ENCODE data around the gene RAB3C. TPM values are rescaled to one million over a fixed set of nuclear protein-coding genes. Genes with fewer than 3 reads are reported as not detected.

RAB3C gene
- total RNA-seq, 1 donor from 2014 or later = 0.20 TPM

DNA sequence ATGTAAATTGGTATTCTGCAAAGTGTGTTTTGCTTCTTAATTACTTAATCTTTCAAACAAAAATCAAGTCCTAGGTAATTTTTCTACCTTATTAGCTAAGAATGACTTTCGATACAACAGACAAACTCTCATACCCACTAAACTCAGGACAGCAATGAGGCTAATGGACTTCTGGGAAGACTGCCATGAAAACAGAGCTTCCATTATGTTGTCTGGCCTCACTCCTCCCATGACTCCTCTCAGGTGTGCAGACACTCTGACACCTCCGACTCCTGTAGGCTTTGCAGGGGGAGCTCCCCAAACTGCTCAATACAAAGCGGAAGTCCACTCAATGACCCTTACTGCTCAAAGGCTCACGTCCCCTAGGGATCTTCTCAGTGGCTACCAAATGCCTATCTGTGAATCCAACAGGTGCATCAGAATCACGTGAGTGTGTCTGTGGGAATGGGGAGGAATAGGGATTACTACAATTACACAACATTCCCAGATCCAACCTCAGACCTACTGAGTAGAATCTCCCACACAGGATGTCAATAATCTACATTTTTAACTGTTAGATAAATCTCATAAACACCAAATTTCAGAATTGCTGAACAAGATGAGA lies 289.9 kb downstream of the RAB3C start:
- no peak for DNase-seq (ENCODE audit: low read depth, low spot score)

GRCh38 chr5:58875599-58875998 lies 292.7 kb downstream of the RAB3C start:
- no peak for DNase-seq (ENCODE audit: low read depth, low spot score)

DNA sequence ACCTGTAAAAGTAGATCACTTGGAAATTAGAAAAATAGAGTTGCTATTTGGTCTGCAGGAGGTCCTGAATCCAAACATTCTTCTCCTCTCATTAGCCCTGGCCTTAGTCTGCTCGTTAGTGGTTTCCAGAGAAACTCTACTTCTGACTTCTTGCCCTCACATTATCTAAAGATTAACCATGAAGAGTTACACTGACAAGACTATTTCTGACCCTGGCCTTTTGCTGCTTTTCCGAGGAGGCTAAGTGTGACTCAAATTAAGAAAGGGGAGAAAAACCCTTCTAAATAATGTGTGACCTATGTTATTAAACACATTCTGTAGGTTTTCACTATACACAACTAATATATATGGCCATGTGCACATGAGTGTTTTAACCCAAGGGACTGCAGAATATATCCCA lies 302.4 kb downstream of the RAB3C start:
- no peak for DNase-seq (ENCODE audit: low read depth, low spot score)

GRCh38 chr5:58886315-58887207 lies 303.7 kb downstream of the RAB3C start:
- no peak for DNase-seq (ENCODE audit: low read depth, low spot score)

GRCh38 chr5:58887311-58887710 lies 304.4 kb downstream of the RAB3C start:
- no peak for DNase-seq (ENCODE audit: low read depth, low spot score)

GRCh38 chr5:58887721-58888409 lies 305.0 kb downstream of the RAB3C start:
- DNase-seq (ENCODE audit: low read depth, low spot score) = no peak

DNA sequence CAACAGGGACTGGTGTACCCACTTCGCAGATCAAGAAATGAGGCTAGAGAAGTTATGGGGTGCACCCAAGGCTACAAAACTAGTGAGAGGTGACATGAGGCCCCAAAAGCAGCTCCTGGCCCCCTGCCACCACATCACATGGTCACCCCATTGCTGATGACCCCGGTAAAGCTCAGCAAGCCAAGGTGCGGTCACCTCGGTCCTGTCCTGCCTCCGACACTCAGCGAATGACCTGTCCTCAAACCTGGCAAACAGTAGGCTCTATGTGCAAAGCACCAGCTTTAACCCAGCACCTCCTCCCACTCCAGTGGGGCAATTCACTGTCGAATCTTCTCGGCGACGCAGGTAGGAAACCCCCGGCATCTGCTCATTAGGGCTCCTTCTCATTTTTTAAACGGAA lies 307.4 kb downstream of the RAB3C start:
- no peak for DNase-seq (ENCODE audit: low read depth, low spot score)

DNA sequence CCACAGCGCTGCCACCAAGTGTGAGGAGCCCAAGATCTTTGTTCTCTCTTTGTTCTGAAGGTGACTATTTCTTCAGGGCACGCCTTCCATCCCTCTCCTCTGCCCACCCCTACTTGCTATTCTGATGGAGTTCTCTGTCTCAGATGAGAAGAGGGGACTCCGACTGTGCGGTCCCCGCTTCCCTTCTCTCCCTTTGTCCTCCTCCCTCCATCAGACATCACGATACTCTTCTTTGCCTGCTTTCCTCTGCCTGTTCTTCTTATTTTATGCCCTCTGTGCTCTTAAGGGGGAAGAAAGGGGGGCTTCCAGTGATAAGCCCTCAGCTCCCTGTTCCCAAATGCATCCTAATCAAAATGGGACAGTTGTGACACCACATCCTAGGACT lies 307.8 kb downstream of the RAB3C start:
- no peak for DNase-seq (ENCODE audit: low read depth, low spot score)

GRCh38 chr5:58891086-58891970 lies 308.5 kb downstream of the RAB3C start:
- no peak for DNase-seq (ENCODE audit: low read depth, low spot score)

DNA sequence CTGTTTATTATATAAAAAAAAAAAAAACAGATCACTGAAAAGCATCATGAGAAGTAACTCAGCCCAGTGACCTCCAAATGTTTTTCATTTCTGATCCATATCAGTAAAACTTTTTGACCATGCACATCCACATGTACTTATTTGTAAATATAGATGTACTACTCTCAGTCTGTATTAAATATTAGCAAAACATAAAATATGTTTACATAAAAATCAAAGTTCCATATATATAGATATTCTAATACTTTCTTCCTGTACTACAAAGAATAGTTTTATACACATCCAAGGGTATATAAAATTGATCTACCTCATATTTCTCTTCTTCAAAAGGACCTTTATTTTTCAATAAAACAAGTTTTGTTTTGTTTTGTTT lies 309.1 kb downstream of the RAB3C start:
- DNase-seq (ENCODE audit: low read depth, low spot score) = no peak

DNA sequence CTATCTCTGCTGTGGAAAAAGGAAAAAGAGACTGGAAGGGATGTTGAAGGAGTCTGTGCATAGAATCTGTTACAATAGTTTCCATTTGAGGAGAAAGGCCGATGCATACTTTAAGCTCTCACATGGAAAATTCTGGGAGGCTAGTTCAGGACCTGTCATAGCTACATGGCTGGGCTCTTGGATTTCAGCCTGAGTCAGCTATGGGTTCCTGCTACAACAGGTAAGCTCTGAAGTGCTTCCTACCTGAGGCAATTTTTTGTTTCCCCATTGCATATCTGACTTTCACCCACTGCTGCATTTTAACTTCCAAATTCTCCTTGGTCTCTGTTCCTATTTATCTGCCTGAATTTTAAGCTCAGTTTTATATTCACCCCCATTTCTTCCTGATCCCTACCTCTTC lies 310.7 kb downstream of the RAB3C start:
- no peak for DNase-seq (ENCODE audit: low read depth, low spot score)

DNA sequence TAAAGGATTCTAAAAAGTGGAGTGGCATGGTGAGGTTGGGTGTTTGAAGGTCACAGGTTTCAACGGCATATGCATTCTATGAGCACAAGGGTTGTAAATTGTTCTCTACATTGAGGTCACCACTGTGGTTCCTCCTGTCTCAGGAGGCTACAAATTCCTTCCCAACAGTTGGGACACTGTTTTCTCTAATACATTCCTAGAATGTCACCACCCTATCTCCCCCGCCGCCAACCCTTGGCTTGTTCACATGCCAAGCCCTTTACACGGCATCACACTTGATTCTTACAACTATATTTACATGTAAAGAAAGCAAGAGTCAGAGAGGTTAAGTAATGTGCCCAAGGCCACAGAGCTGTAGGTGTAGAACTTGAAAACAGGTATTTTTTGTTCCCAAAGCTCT lies 315.1 kb downstream of the RAB3C start:
- DNase-seq (ENCODE audit: low read depth, low spot score) = no peak

GRCh38 chr5:58898538-58898937 lies 315.7 kb downstream of the RAB3C start:
- DNase-seq (ENCODE audit: low read depth, low spot score) = no peak

GRCh38 chr5:58901271-58901670 lies 318.4 kb downstream of the RAB3C start:
- no peak for DNase-seq (ENCODE audit: low read depth, low spot score)

GRCh38 chr5:58902305-58902704 lies 319.4 kb downstream of the RAB3C start:
- DNase-seq (ENCODE audit: low read depth, low spot score) = no peak

GRCh38 chr5:58902765-58903164 lies 319.9 kb downstream of the RAB3C start:
- no peak for DNase-seq (ENCODE audit: low read depth, low spot score)

DNA sequence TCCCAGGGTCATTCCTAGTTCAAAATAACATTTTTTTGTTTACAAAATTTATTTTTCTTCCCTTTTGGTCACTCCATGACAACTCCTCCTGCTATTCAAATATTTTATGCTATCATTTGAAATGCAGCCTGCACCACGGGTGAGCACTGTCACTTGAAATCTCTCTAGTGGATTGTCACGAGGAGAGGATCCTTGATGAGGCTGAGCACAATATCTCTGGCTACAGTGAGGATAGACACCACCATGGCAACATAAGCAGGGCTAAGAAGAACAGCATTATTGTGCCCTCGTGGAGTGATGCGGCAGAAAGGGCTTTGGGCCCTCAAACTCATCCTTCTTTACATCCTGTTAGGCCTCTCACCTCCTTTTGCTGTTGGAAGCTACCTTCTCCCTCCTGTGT lies 321.9 kb downstream of the RAB3C start:
- DNase-seq (ENCODE audit: low read depth, low spot score) = no peak

DNA sequence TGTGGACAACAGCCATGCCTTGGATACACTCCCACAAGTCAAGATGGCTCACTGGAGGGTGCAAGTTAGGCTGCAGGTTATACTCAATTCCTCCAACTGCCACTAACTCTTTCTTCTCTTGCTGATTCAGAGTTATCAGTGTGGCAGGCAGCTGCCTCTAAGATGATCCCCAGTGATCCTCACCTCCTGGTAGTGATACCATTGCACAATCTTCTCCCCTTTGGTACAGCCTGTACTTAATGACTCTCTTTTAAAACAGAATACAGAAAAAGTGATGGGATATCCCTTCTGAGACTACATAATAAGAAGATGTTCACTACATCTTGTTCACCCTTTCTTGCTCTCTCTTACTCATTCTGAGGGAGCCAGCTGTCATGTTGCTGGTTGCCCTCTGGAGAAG lies 323.1 kb downstream of the RAB3C start:
- DNase-seq (ENCODE audit: low read depth, low spot score) = no peak
